HCT116 (cell line): ENCODE measurements around the gene STAG1. TPM values are rescaled to one million over a fixed set of nuclear protein-coding genes. Genes with fewer than 3 reads are reported as not detected.

Source experiments
- ATAC-seq: fragments of 200-7000 bp; cut with Tn5 transposase; 2 replicates; pipeline ENCODE4 v1.9.1; 2020; ENCODE audit warnings: mild to moderate bottlenecking, moderate library complexity
- BruUV-seq: library from RNA; stranded (reverse); fragments of 400-500 nt; replicated peaks from 2 replicates; lab custom pipeline; 2021; lab: Mats Ljungman, UMichigan
- CTCF ChIA-PET: fragments of 300-600 bp; sonication (Branson Sonifier 250); formaldehyde crosslinking; loops from one replicate; lab custom pipeline; 2021; ENCODE audit warnings: antibody characterized with exemption; lab: Charles Lee
- POLR2A ChIA-PET: fragments of 300-600, 350-600 bp; sonication (Branson Sonifier 250); formaldehyde crosslinking; loops from one replicate; lab custom pipeline; 2021; ENCODE audit warnings: antibody characterized with exemption; lab: Charles Lee
- RAD21 ChIA-PET, 2 experiments: fragments of 300-600 bp; sonication (Branson Sonifier 250); formaldehyde crosslinking; loops; one replicate each; lab custom pipeline; 2023; ENCODE audit warnings: low total read pairs in 2 of 2; ENCODE audit not compliant: uncharacterized antibody in 2 of 2, unreplicated experiment in 2 of 2, low non-redundant PET in 1 of 2; lab: Charles Lee
- DNase-seq: peaks from one replicate; pipeline ENCODE4 v3.0.0-alpha.2; 2010; ENCODE audit warnings: low read depth, low spot score
- H2AFZ ChIP-seq: fragments of 200-600 bp; shearing (Covaris generic), sonication (generic); 2 replicates; pipeline ENCODE4 v1.6.1; 2017; ENCODE audit warnings: low read depth, mixed run types, mixed read lengths, antibody characterized with exemption, low read length; ENCODE audit not compliant: poor library complexity, severe bottlenecking
- H3K27ac ChIP-seq: 2 replicates; pipeline ENCODE4 v1.5.1; 2012; ENCODE audit warnings: low read depth, low read length
- H3K27me3 ChIP-seq: fragments of 200-600 bp; sonication (generic); 2 replicates; pipeline ENCODE4 v1.6.1; 2016; ENCODE audit warnings: mixed run types, low read length, mixed read lengths; ENCODE audit not compliant: insufficient read depth
- H3K36me3 ChIP-seq, 2 experiments: fragments of 200-500 bp in 1 of 2; fragments of 200-600 bp in 1 of 2; sonication (Bioruptor generic) in 1 of 2; sonication (generic) in 1 of 2; 2 replicates each; pipeline versions ENCODE4 v1.5.1 to v1.6.1; 2014 to 2016; ENCODE audit warnings: low read length in 2 of 2, inconsistent platforms in 1 of 2, mixed read lengths in 1 of 2, mixed run types in 1 of 2; ENCODE audit not compliant: insufficient read depth in 2 of 2, control insufficient read depth in 1 of 2
- H3K4me1 ChIP-seq, 2 experiments: fragments of 200-600 bp in 1 of 2; sonication (generic) in 1 of 2; 2 replicates each; pipeline versions ENCODE4 v1.5.1 to v1.6.1; 2012 to 2017; ENCODE audit warnings: low read length in 2 of 2, inconsistent platforms in 1 of 2, mild to moderate bottlenecking in 1 of 2, mixed read lengths in 1 of 2, mixed run types in 1 of 2, moderate library complexity in 1 of 2; ENCODE audit not compliant: insufficient read depth in 2 of 2, control insufficient read depth in 1 of 2
- H3K4me2 ChIP-seq: fragments of 200-600 bp; sonication (generic); 2 replicates; pipeline ENCODE4 v1.6.1; 2017; ENCODE audit warnings: mixed run types, low read length, mixed read lengths
- H3K4me3 ChIP-seq, 2 experiments: fragments of 200-600 bp in 1 of 2; sonication (generic) in 1 of 2; replicated peaks in 1 of 2; 2 replicates each; pipeline ENCODE4 v1.5.1; 2011 to 2016; ENCODE audit warnings: low read length in 2 of 2, control low read depth in 1 of 2, low read depth in 1 of 2, mild to moderate bottlenecking in 1 of 2, mixed read lengths in 1 of 2, mixed run types in 1 of 2
- H3K79me2 ChIP-seq: fragments of 200-600 bp; sonication (generic); 2 replicates; pipeline ENCODE4 v1.6.1; 2017; ENCODE audit warnings: mild to moderate bottlenecking, mixed run types, low read length, moderate library complexity, mixed read lengths; ENCODE audit not compliant: insufficient read depth
- H3K9ac ChIP-seq: fragments of 200-600 bp; sonication (generic); 2 replicates; pipeline ENCODE4 v1.6.1; 2016; ENCODE audit warnings: low read length, mixed read lengths
- H3K9me2 ChIP-seq: fragments of 200-600 bp; sonication (generic), shearing (Covaris generic); 2 replicates; pipeline ENCODE4 v1.6.1; 2017; ENCODE audit warnings: mixed run types, mild to moderate bottlenecking, moderate library complexity; ENCODE audit not compliant: insufficient read depth
- H3K9me3 ChIP-seq, 2 experiments: fragments of 200-500 bp in 1 of 2; fragments of 200-600 bp in 1 of 2; sonication (Bioruptor generic) in 1 of 2; sonication (generic) in 1 of 2; 2 replicates each; pipeline ENCODE4 v1.6.1; 2014 to 2017; ENCODE audit warnings: low read length in 2 of 2, mixed read lengths in 2 of 2, inconsistent platforms in 1 of 2, low read depth in 1 of 2, mild to moderate bottlenecking in 1 of 2, mixed run types in 1 of 2, moderate library complexity in 1 of 2; ENCODE audit not compliant: control insufficient read depth in 1 of 2, insufficient read depth in 1 of 2
- H4K20me1 ChIP-seq: fragments of 200-600 bp; sonication (generic), shearing (Covaris generic); 2 replicates; pipeline ENCODE4 v1.6.1; 2017; ENCODE audit warnings: mixed run types, mild to moderate bottlenecking, moderate library complexity; ENCODE audit not compliant: insufficient read depth
- CBX3 ChIP-seq: IDR thresholded peaks from 2 replicates; pipeline ENCODE4 v1.6.1; 2012; ENCODE audit warnings: low read depth
- CEBPB ChIP-seq: IDR thresholded peaks from 2 replicates; pipeline ENCODE4 v1.6.1; 2012; ENCODE audit warnings: low read depth
- EGR1 ChIP-seq: IDR thresholded peaks from 2 replicates; pipeline ENCODE4 v1.6.1; 2012; ENCODE audit warnings: low read depth
- ELF1 ChIP-seq: IDR thresholded peaks from 2 replicates; pipeline ENCODE4 v1.6.1; 2012; ENCODE audit warnings: low read depth, borderline replicate concordance
- FOSL1 ChIP-seq: IDR thresholded peaks from 2 replicates; pipeline ENCODE4 v1.6.1; 2012; ENCODE audit warnings: low read depth
- JUND ChIP-seq: IDR thresholded peaks from 2 replicates; pipeline ENCODE4 v1.6.1; 2012
- POLR2A ChIP-seq: IDR thresholded peaks from 2 replicates; pipeline ENCODE4 v1.7.0; 2011; ENCODE audit warnings: borderline replicate concordance; ENCODE audit not compliant: insufficient read depth, insufficient read length; ENCODE audit errors: extremely low read depth
- POLR2AphosphoS5 ChIP-seq: IDR thresholded peaks from 2 replicates; pipeline ENCODE4 v1.6.1; 2011; ENCODE audit warnings: mild to moderate bottlenecking, low read depth, low read length, moderate library complexity
- SIN3A ChIP-seq: IDR thresholded peaks from 2 replicates; pipeline ENCODE4 v1.6.1; 2012; ENCODE audit warnings: low read depth
- SP1 ChIP-seq: IDR thresholded peaks from 2 replicates; pipeline ENCODE4 v1.6.1; 2012; ENCODE audit warnings: low read depth
- ZFX ChIP-seq: fragments of 450-650 bp; IDR thresholded peaks from 2 replicates; pipeline ENCODE4 v1.6.1; 2017
- intact Hi-C: fragments of 100-400 bp; cut with micrococcal nuclease; formaldehyde crosslinking; loops from 2 replicates; pipeline ENCODE4 v1.10.0; 2022
- total RNA-seq: library from RNA; stranded (reverse); gene quantifications from one replicate; pipeline ENCODE4 v1.2.1, GENCODE V29; 2021; ENCODE audit not compliant: unreplicated experiment
- TF ChIP-seq, protein P1 (sequence below): IDR thresholded peaks from 2 replicates; pipeline ENCODE4 v1.6.1; 2012
- TF ChIP-seq, protein P2 (sequence below): IDR thresholded peaks from 2 replicates; pipeline ENCODE4 v1.6.1; 2012
- TF ChIP-seq, protein P3 (sequence below), 3 experiments: fragments of 200-600 bp in 1 of 3; sonication (generic) in 1 of 3; IDR thresholded peaks in 2 of 3; conservative IDR thresholded peaks in 1 of 3; 2 replicates each; pipeline ENCODE4 v1.5.1; 2012 to 2017; ENCODE audit warnings: low read depth in 2 of 3, low read length in 2 of 3, antibody characterized with exemption in 1 of 3, borderline replicate concordance in 1 of 3, control low read depth in 1 of 3, mild to moderate bottlenecking in 1 of 3, mixed read lengths in 1 of 3, mixed run types in 1 of 3, moderate library complexity in 1 of 3; ENCODE audit not compliant: insufficient read depth in 1 of 3

Gene STAG1
- total RNA-seq, 1 experiment from 2014 or later = 29.4 TPM

DNA sequence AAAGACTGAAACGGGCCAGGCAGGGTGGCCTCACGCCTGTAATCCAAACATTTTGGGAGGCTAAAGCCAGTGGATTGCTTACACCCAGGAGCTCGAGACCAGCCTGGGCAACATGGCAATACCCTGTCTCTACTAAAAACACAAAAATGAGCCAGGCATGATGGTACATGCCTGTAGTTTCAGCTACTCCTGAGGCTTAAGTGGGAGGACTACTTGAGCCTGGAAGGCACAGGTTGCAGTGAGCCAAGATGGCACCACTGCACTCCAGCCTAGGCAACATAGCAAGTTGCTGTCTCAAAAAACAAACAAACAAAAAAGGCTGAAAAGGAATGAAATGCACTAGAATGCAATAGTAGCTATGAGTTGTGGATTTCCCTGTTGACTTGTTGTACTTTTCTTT, 94.7 kb downstream of the STAG1 start:
- ATAC-seq = no peak; the same call in 1 of the 2 replicates
- no peak overlapping the region for H2AFZ ChIP-seq

GRCh38 chr3:136653628-136654027, 98.5 kb downstream of the STAG1 start:
- TF ChIP-seq JUND = no peak
- no peak for TF ChIP-seq CEBPB
- no peak for TF ChIP-seq EGR1
- TF ChIP-seq, protein P1, sequence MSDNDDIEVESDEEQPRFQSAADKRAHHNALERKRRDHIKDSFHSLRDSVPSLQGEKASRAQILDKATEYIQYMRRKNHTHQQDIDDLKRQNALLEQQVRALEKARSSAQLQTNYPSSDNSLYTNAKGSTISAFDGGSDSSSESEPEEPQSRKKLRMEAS = no peak
- TF ChIP-seq CBX3 = no peak
- no peak for TF ChIP-seq SP1
- TF ChIP-seq FOSL1 = no peak
- TF ChIP-seq, protein P2, sequence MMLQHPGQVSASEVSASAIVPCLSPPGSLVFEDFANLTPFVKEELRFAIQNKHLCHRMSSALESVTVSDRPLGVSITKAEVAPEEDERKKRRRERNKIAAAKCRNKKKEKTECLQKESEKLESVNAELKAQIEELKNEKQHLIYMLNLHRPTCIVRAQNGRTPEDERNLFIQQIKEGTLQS = no peak
- TF ChIP-seq POLR2A = no peak
- no peak for TF ChIP-seq POLR2AphosphoS5
- TF ChIP-seq, protein P3, sequence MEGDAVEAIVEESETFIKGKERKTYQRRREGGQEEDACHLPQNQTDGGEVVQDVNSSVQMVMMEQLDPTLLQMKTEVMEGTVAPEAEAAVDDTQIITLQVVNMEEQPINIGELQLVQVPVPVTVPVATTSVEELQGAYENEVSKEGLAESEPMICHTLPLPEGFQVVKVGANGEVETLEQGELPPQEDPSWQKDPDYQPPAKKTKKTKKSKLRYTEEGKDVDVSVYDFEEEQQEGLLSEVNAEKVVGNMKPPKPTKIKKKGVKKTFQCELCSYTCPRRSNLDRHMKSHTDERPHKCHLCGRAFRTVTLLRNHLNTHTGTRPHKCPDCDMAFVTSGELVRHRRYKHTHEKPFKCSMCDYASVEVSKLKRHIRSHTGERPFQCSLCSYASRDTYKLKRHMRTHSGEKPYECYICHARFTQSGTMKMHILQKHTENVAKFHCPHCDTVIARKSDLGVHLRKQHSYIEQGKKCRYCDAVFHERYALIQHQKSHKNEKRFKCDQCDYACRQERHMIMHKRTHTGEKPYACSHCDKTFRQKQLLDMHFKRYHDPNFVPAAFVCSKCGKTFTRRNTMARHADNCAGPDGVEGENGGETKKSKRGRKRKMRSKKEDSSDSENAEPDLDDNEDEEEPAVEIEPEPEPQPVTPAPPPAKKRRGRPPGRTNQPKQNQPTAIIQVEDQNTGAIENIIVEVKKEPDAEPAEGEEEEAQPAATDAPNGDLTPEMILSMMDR (IDR thresholded peaks at IDR 0.05 in 2 of 3, conservative IDR thresholded peaks at IDR 0.05 in 1 of 3; ENCODE audit: borderline replicate concordance in 1 of 3, insufficient read depth in 1 of 3, low read depth in 2 of 3, low read length in 2 of 3) = no peak
- TF ChIP-seq SIN3A = no peak
- no peak for TF ChIP-seq ELF1
- TF ChIP-seq ZFX = no peak
- BruUV-seq = no TSS peak
- intact Hi-C loops = no loop called here
- H3K27ac ChIP-seq = no peak overlapping the region
- RAD21 ChIA-PET = no interaction called here
- no peak overlapping the region for H3K4me2 ChIP-seq
- H3K79me2 ChIP-seq = peaks cover 96% of the 10 kb centered on the region
- POLR2A ChIA-PET = no interaction called here
- H3K9me3 ChIP-seq = peaks cover 0 to 5% of the 10 kb centered on the region in 2 experiments; a peak in 1 of 4 replicates
- no peaks in the 10 kb centered on the region for H3K27me3 ChIP-seq
- ATAC-seq (no peak), DNase-seq (no peak)
- H3K9me2 ChIP-seq = no peaks in the 10 kb centered on the region
- no peaks in the 10 kb centered on the region for H3K36me3 ChIP-seq
- H3K4me1 ChIP-seq = no peaks in the 10 kb centered on the region
- H3K4me3 ChIP-seq = no peak overlapping the region
- CTCF ChIA-PET = no interaction called here
- no peak overlapping the region for H3K9ac ChIP-seq
- H2AFZ ChIP-seq = no peak overlapping the region
- H4K20me1 ChIP-seq = no peaks in the 10 kb centered on the region

More for the DNA sequence above, 94.7 kb downstream of the STAG1 start:
- no peak overlapping the region for H3K4me2 ChIP-seq
- H3K79me2 ChIP-seq = peaks cover 99% of the 10 kb centered on the region
- H3K4me1 ChIP-seq = peaks cover 4 to 14% of the 10 kb centered on the region in 2 experiments; a peak in 3 of 4 replicates
- no peaks in the 10 kb centered on the region for H3K9me2 ChIP-seq
- BruUV-seq = no TSS peak
- no peak for DNase-seq
- H3K9me3 ChIP-seq = peaks cover 0 to 5% of the 10 kb centered on the region in 2 experiments; a peak in 1 of 4 replicates
- no peak overlapping the region for H3K9ac ChIP-seq
- CTCF ChIA-PET = no interaction called here
- H4K20me1 ChIP-seq = no peaks in the 10 kb centered on the region
- TF ChIP-seq, protein P2 = no peak
- no peaks in the 10 kb centered on the region for H3K36me3 ChIP-seq
- no peak overlapping the region for H3K27ac ChIP-seq
- POLR2A ChIA-PET = no interaction called here
- no peaks in the 10 kb centered on the region for H3K27me3 ChIP-seq
- RAD21 ChIA-PET = no interaction called here
- no peak overlapping the region for H3K4me3 ChIP-seq
- intact Hi-C loops = no loop called here
